Measurements from ENCODE around the gene TMEM132E.
"Not testable (repeated sequence)": the region's sequence is repeated elsewhere in the genome, so short reads cannot be mapped to it uniquely, and the experiment has no call there.

The TMEM132E gene

GRCh38 chr17:34579017-34579946 is at the start of gene TMEM132E:
TSS of gene TMEM132E (plus strand) at chr17:34579582. CDS start at chr17:34581077, 1,495 bp downstream.
- DNase-seq (ENCODE audit: low spot score) (peak; percentile 64), FAIRE-seq (no peak)

- no peak for DNase-seq (ENCODE audit: low spot score)
- no peak for FAIRE-seq
These were observed 48.5 kb upstream of the TMEM132E start for GRCh38 chr17:34530918-34531317.

GRCh38 chr17:34532281-34533065 is 46.9 kb upstream of the TMEM132E start:
- FAIRE-seq (no peak), DNase-seq (ENCODE audit: low spot score) (no peak)

GRCh38 chr17:34533806-34534527 is 45.4 kb upstream of the TMEM132E start:
- DNase-seq (ENCODE audit: low spot score) (no peak), FAIRE-seq (no peak)

GRCh38 chr17:34537445-34537844 is 41.9 kb upstream of the TMEM132E start:
- FAIRE-seq (no peak), DNase-seq (ENCODE audit: low spot score) (no peak)

GRCh38 chr17:34538582-34538981 is 40.8 kb upstream of the TMEM132E start:
- not testable (repeated sequence) for FAIRE-seq; DNase-seq (ENCODE audit: low spot score)

- DNase-seq (ENCODE audit: low spot score) (no peak), FAIRE-seq (no peak)
These were observed 39.5 kb upstream of the TMEM132E start for GRCh38 chr17:34539881-34540280.

- FAIRE-seq (no peak), DNase-seq (ENCODE audit: low spot score) (peak; percentile 18)
These were observed 36.6 kb upstream of the TMEM132E start for GRCh38 chr17:34542700-34543336.

- FAIRE-seq: no peak
- no peak for DNase-seq (ENCODE audit: low spot score)
These were observed 31.8 kb upstream of the TMEM132E start for GRCh38 chr17:34547453-34548063.

- no peak for DNase-seq (ENCODE audit: low spot score)
These were observed 29.4 kb upstream of the TMEM132E start for GRCh38 chr17:34549966-34550365.

GRCh38 chr17:34553907-34554306 is 25.5 kb upstream of the TMEM132E start:
- FAIRE-seq: no peak
- DNase-seq (ENCODE audit: low spot score): no peak

More at GRCh38 chr17:34549966-34550365, 29.4 kb upstream of the TMEM132E start:
- FAIRE-seq: no peak

- FAIRE-seq (peak; percentile 13), DNase-seq (ENCODE audit: low spot score) (peak; percentile 16)
These were observed 23.0 kb upstream of the TMEM132E start for GRCh38 chr17:34556384-34556783.

GRCh38 chr17:34556931-34557330 is 22.5 kb upstream of the TMEM132E start:
- no peak for FAIRE-seq
- DNase-seq (ENCODE audit: low spot score): no peak

GRCh38 chr17:34561328-34561727 is 18.1 kb upstream of the TMEM132E start:
- DNase-seq (ENCODE audit: low spot score) (no peak), FAIRE-seq (peak; percentile 93)

- FAIRE-seq: no peak
- no peak for DNase-seq (ENCODE audit: low spot score)
These were observed 17.0 kb upstream of the TMEM132E start for GRCh38 chr17:34562387-34562786.

GRCh38 chr17:34565713-34566112 is 13.7 kb upstream of the TMEM132E start:
- DNase-seq (ENCODE audit: low spot score) (no peak), FAIRE-seq (no peak)

GRCh38 chr17:34566201-34566600 is 13.2 kb upstream of the TMEM132E start:
- DNase-seq (ENCODE audit: low spot score) (no peak), FAIRE-seq (no peak)

GRCh38 chr17:34566873-34567272 is 12.5 kb upstream of the TMEM132E start:
- FAIRE-seq (no peak), DNase-seq (ENCODE audit: low spot score) (no peak)

- FAIRE-seq (no peak), DNase-seq (ENCODE audit: low spot score) (peak; percentile 54)
These were observed 11.5 kb upstream of the TMEM132E start for GRCh38 chr17:34567691-34568465.

- DNase-seq (ENCODE audit: low spot score): no peak
- no peak for FAIRE-seq
These were observed 10.4 kb upstream of the TMEM132E start for GRCh38 chr17:34568953-34569352.

Measured in urothelium cell line (cell line).